HG03175 (cell line): Measurements from ENCODE around the gene PAAF1.

Experiments used
- ATAC-seq: cut with Tn5 transposase; IDR thresholded peaks from one replicate; pipeline ENCODE4 v1.9.1; 2021; ENCODE audit warnings: mild to moderate bottlenecking, moderate library complexity; ENCODE audit not compliant: unreplicated experiment

Gene PAAF1, protein sequence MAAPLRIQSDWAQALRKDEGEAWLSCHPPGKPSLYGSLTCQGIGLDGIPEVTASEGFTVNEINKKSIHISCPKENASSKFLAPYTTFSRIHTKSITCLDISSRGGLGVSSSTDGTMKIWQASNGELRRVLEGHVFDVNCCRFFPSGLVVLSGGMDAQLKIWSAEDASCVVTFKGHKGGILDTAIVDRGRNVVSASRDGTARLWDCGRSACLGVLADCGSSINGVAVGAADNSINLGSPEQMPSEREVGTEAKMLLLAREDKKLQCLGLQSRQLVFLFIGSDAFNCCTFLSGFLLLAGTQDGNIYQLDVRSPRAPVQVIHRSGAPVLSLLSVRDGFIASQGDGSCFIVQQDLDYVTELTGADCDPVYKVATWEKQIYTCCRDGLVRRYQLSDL

GRCh38 chr11:73876424-73877310, at the start of gene PAAF1, which contains the start of gene COA4:
Gene PAAF1, plus strand, starts transcription at chr11:73876999. Its CDS starts 23 bp downstream, at chr11:73877022.
Gene COA4, minus strand, starts transcription at chr11:73876846. Its CDS starts 3,468 bp downstream, at chr11:73873378.
- peak; percentile 98 for ATAC-seq

DNA sequence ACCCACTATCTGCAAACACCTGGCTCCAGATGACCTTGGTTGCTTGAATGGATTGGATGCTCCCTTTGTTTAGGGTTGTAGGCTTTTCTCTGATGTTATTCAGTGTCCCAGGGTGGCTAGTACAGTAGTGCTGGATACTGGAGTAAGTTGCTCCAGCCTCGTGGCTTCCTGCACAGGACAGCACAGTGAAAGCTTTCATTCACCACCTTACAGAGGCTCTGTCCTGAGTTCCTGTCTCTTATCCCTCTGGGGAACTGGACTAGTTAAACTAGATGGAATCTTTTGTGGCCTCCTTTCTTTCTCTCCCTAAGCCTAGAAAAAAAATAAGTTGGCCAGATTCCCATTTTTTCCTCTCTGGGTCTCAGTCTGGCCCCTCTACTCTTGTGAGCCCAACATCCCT, 46.5 kb upstream of the PAAF1 start:
- ATAC-seq = no peak

- no peak for ATAC-seq
Observed at GRCh38 chr11:73833067-73833466, 43.7 kb upstream of the PAAF1 start.

DNA sequence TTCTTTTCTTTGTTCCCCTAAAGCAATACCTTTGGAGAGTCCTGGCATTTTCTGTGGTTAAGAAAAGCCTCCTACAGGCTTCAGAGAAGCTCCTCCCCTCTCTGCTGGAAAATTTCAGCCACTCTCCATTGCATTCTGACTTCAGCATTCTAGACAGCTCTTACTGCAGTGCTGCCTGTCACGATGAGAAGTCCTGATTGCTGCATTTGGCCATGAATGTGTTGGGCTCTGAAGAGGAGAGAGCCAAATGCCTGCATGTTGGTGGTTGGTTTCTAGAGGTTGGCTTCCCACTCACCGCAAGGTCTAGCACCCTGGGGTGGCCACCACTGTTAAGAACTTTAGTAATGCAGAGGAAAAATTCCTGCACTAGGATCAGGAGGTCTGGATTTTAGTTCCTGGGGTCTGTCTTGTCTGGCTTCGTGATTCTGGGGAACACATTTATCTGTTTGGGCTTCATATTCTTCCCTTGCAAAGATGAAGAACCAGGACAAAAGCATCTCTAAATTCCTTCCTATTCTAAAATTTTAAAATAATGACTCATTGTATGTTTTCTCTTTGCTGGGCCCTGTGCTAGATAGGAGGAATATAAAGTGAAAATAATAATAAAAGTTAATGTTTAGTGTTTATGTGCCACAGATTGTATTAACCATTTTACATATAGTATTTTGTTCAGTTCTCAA, 38.2 kb upstream of the PAAF1 start:
- ATAC-seq = no peak

DNA sequence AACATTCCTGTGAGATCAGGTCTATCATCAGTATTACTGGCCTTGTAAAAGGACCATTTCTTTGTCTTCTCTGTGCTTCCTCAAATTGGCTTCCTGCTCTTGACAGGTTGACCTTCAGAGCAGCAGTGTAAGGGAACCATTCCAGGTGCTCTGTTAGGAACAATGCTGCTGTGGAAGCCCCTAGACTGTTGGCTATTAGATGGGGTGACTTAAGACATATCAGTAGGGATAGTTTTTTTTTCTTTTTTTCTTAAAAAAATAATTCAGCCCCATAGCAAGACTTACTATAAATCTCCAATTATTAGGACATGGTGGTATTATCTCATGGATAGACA, 37.7 kb upstream of the PAAF1 start:
- ATAC-seq = no peak

- ATAC-seq = no peak
Observed at GRCh38 chr11:73851046-73851764, 25.6 kb upstream of the PAAF1 start.

GRCh38 chr11:73852049-73852448, 24.8 kb upstream of the PAAF1 start:
- ATAC-seq = no peak

DNA sequence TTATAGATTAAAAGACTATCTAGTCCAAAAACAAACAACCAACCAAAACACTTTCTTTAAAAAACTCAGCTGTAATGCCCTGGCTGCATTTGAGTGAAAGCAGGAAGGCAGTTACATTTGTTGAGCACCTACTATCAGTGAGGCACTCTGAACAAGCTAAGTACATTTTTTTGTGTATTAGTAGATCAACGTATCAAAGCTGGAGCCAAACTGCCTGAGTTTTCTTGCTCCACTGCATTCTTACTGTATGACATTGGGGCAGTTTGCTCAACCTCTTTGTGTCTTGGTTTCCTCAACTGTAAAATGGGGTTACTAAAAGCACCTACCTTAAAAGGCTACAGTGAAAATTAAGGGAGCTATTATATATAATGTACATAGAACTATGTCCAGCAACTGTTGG, 22.1 kb upstream of the PAAF1 start:
- no peak for ATAC-seq

DNA sequence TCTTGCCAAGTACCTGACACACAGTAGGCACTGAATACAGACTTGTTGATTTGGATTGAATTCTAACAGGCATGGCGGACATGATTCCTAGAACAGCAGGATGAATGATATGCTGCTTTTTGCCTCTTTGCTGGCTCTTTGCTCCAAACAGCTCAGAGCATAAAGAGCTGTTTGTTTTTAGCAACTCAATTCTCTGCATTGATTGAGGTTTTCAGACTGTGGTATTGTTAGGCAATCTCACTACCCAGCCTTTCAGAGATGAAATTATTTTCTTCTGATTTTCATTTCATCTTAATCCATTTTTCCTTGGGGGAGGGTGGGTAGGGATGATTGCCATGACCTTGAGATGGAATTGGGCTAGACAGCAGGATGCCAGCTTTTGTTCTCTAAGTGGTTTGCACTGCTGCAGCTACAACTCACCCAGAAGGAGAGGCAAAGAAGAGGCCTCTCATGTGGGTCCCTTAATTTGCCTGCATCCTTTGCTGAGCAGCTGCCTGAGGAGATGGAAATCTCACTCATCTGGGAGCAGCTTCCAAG, 20.7 kb upstream of the PAAF1 start:
- ATAC-seq = no peak

DNA sequence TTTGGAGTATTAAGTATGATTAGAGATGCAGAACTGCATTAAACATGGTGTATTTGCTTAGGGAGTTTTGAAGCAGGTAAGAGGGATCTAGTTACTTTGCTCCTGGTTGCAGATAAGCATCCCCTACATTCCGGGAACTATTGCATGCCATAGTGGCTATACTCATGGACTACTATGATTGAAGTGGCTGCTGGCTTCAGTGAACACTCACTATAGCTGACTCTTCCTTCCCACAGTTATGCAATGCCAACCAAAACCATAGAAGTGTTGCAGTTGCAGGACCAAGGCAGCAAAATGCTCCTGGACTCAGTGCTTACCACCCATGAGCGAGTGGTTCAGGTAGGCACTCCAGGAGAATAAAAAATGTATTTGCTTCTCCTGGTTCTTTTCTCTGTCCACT, 17.1 kb upstream of the PAAF1 start:
- ATAC-seq = no peak

- no peak for ATAC-seq
Observed at GRCh38 chr11:73860202-73860601, 16.6 kb upstream of the PAAF1 start.

DNA sequence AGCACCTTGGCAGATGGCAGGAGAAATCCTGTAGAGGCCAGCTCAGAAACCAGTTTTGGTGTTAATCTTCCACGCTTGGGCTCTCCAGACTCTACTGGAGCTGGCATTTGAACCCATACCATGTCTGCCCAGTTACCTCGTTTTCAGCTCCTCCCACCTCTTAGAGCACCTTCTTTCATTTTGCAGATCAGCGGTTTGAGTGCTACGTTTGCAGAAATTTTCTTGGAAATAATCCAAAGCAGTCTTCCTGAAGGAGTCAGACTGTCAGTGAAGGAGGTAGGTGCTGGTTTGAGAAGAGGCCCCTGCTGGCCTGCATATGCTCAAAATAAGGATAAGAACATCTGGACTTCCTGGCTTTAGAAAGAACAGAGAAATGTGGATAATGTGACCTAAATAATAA, 13.8 kb upstream of the PAAF1 start:
- ATAC-seq = no peak

- no peak for ATAC-seq
Observed at GRCh38 chr11:73866095-73866579, 10.7 kb upstream of the PAAF1 start.

GRCh38 chr11:73866586-73866996, 10.2 kb upstream of the PAAF1 start:
- no peak for ATAC-seq

GRCh38 chr11:73869332-73869949, 7.4 kb upstream of the PAAF1 start:
- ATAC-seq = no peak

DNA sequence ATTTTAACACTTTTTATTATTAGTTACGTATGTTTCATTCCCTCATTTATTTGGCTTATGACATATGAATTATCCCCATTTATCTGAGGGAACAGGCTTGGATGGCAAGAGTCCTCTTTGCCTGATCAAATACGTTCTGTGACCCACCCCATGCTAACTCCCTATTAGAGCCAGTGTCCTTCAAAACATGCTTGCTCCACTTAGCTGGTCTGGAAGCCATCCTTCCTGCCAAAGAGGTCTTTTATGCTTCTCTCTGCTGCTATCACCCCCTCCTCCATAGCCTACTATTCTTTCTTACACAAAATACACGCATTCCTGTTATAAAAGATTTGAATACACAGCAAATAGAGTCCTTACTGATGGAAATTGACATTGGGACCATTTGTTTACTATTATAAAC, 6.5 kb upstream of the PAAF1 start:
- ATAC-seq = no peak

DNA sequence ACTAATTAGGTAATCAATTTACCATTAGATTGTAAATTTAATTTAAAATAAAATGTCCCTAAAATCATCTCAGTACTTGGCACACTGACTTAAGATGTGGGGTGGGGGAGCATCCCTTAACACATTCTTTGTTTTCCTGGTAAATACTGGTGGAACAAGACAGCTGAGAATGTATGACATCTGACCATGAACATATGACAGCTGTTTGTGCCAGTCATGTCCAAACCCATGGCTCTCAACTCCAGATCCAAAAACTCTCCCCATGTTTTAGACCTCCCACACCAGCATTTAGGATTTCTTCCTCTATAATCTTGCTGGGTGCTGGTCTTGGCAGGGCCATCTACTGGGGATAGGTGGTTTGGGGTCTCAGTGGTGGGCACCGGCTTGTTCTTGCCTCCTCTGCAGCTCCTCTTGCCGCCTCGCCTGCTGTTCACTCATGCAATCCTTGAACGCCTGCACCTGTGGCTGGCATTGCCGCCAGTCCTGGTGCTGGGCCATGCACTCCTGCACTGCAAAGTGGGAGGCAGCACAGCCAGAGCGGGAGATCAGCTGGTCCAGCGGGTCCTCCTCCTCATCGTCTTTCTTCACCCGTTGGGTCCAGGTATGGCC, 3.9 kb upstream of the PAAF1 start:
- ATAC-seq = no peak

DNA sequence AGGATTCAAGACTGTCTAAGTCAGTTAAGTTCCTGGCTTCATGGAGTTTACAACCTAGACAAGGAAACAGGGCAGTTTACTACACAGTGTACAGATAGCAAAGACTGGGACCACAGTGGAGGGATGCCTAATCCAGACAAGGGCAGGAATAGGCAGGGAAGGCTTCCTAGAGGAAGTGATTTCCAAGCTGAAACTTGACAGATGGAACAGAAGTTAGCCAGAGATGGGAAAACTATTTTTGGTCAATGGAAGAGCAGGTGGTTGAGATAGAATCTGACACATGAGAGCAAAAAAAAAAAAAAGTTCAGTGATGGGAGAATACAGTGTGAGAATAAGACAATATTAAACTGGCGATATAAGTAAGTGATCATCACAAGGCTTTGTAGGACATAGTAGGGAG, 1.4 kb upstream of the PAAF1 start:
- ATAC-seq = no peak

DNA sequence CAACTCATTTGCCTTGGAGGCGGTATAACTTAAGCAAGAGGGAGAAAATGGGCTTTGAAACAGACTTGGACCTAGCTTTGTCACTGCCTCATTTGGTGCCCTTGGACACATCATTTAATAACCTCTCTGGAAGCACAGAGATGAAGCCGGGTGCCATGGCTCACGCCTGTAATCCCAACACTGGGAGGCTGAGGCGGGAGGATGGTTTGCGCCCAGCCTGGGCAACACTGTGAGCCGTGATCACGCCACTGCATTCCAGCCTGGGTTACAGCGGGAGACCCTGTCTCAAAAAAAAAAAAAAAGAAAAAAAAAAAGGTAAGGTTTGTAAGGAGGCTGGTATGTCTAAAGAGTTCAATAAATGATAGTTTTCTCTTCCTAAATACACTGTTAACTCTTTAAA, 959 bp upstream of the PAAF1 start:
- ATAC-seq = no peak

- no peak for ATAC-seq
Observed at GRCh38 chr11:73878771-73879170, 2.0 kb downstream of the PAAF1 start.
